K562 (cell line): ENCODE results near the gene EPHA2. TPM values are rescaled to one million over a fixed set of nuclear protein-coding genes. Genes with fewer than 3 reads are reported as not detected.

ENCODE experiments used
- ATAC-seq: fragments of 200-7000 bp; cut with Tn5 transposase; 3 replicates; pipeline ENCODE4 v1.9.1; 2020; ENCODE audit warnings: moderate library complexity
- BruUV-seq: library from RNA; stranded (reverse); fragments of 400-500 nt; replicated peaks from 2 replicates; lab custom pipeline; 2021; lab: Mats Ljungman, UMichigan
- CTCF ChIA-PET: fragments of 300-600 bp; formaldehyde crosslinking; extraction: SDS; loops from one replicate; lab custom pipeline; 2021; ENCODE audit warnings: low intra/inter-chr PET ratio; lab: Yijun Ruan, JAX
- POLR2A ChIA-PET: fragments of 300-600, 350-650 bp; sonication (Branson Sonifier 250); formaldehyde crosslinking; extraction: SDS; loops from one replicate; lab custom pipeline; 2021; ENCODE audit warnings: antibody characterized with exemption, inconsistent platforms; lab: Yijun Ruan, JAX
- DNase-seq, 4 experiments: peaks; one replicate each; pipeline versions ENCODE4 v3.0.0 to v3.0.0-alpha.2; 2011 to 2018; ENCODE audit warnings: low spot score in 3 of 4, mixed read lengths in 3 of 4; ENCODE audit errors: extremely low read depth in 1 of 4
- FAIRE-seq: peaks from 2 replicates; lab custom pipeline; 2011; peaks lifted over from hg19 to GRCh38; lab: Jason Lieb, UNC
- H2AFZ ChIP-seq: 2 replicates; pipeline ENCODE4 v1.6.0; 2011; ENCODE audit warnings: low read depth, low read length, control low read depth, inconsistent platforms
- H3K27ac ChIP-seq: fragments of 200-600 bp; 3 replicates; pipeline ENCODE4 v1.8.0; 2011; ENCODE audit warnings: low read depth, mild to moderate bottlenecking, control low read depth, inconsistent platforms, low read length, moderate library complexity, mixed read lengths; ENCODE audit errors: extremely low read depth
- H3K27me3 ChIP-seq, 2 experiments: fragments of 300-600 bp in 1 of 2; 2 replicates in 1 of 2; 3 replicates in 1 of 2; pipeline versions ENCODE4 v1.6.0 to v1.8.0; 2011; ENCODE audit warnings: inconsistent platforms in 2 of 2, low read length in 2 of 2, mild to moderate bottlenecking in 1 of 2, mixed read lengths in 1 of 2, moderate library complexity in 1 of 2; ENCODE audit not compliant: control insufficient read depth in 2 of 2, insufficient read depth in 2 of 2
- H3K36me3 ChIP-seq: fragments of 300-600 bp; 3 replicates; pipeline ENCODE4 v1.8.0; 2011; ENCODE audit warnings: mild to moderate bottlenecking, low read length, inconsistent platforms; ENCODE audit not compliant: control insufficient read depth, insufficient read depth
- H3K4me1 ChIP-seq, 2 experiments: fragments of 200-600 bp in 1 of 2; replicated peaks in 1 of 2; 2 replicates in 1 of 2; 3 replicates in 1 of 2; pipeline versions ENCODE4 v1.5.1 to v1.8.0; 2011; ENCODE audit warnings: inconsistent platforms in 2 of 2, low read length in 2 of 2, mild to moderate bottlenecking in 1 of 2, mixed read lengths in 1 of 2, moderate library complexity in 1 of 2; ENCODE audit not compliant: control insufficient read depth in 2 of 2, insufficient read depth in 2 of 2
- H3K4me2 ChIP-seq: 2 replicates; pipeline ENCODE4 v1.6.1; 2011; ENCODE audit warnings: low read length, control low read depth, inconsistent platforms, mixed read lengths; ENCODE audit not compliant: insufficient read depth
- H3K4me3 ChIP-seq: fragments of 200-600 bp; sonication (generic), shearing (Covaris generic); 2 replicates; pipeline ENCODE4 v1.5.1; 2016; ENCODE audit warnings: control low read depth, inconsistent platforms
- H3K79me2 ChIP-seq: fragments of 200-600 bp; 3 replicates; pipeline ENCODE4 v1.8.0; 2011; ENCODE audit warnings: low read length, inconsistent platforms; ENCODE audit not compliant: control insufficient read depth, insufficient read depth
- H3K9ac ChIP-seq, 2 experiments: 2 replicates each; pipeline versions ENCODE4 v1.6.0 to v1.6.1; 2011; ENCODE audit warnings: low read depth in 2 of 2, low read length in 2 of 2, control low read depth in 1 of 2, inconsistent platforms in 1 of 2, mild to moderate bottlenecking in 1 of 2, mixed read lengths in 1 of 2; ENCODE audit not compliant: insufficient read depth in 1 of 2
- H3K9me1 ChIP-seq: one replicate; pipeline ENCODE4 v1.6.0; 2011; ENCODE audit warnings: inconsistent platforms, mild to moderate bottlenecking, low read length, moderate library complexity; ENCODE audit not compliant: control insufficient read depth, insufficient read depth
- H3K9me3 ChIP-seq: replicated peaks from 2 replicates; pipeline ENCODE4 v1.5.1; 2011; ENCODE audit warnings: low read depth, low read length, inconsistent platforms; ENCODE audit not compliant: control insufficient read depth, insufficient read depth
- H4K20me1 ChIP-seq: replicated peaks from 2 replicates; pipeline ENCODE4 v1.6.1; 2011; ENCODE audit warnings: low read length, inconsistent platforms, mixed read lengths; ENCODE audit not compliant: control insufficient read depth, insufficient read depth
- ADNP ChIP-seq: fragments of 200-800 bp; sonication (Bioruptor generic); IDR thresholded peaks from 2 replicates; pipeline ENCODE4 v1.6.1; 2016; ENCODE audit warnings: missing genetic modification characterization, missing compliant biosample characterization
- ARID2 ChIP-seq: fragments of 450-650 bp; IDR thresholded peaks from 2 replicates; pipeline ENCODE4 v1.6.1; 2017; ENCODE audit warnings: antibody characterized with exemption, mild to moderate bottlenecking
- BCL6 ChIP-seq: fragments of 250-450 bp; sonication (Bioruptor Pico); IDR thresholded peaks from 2 replicates; pipeline ENCODE4 v1.4.0; 2020
- BRF1 ChIP-seq: IDR thresholded peaks from 3 replicates; pipeline ENCODE4 v1.6.1; 2011; ENCODE audit warnings: borderline replicate concordance, mild to moderate bottlenecking; ENCODE audit not compliant: insufficient read length; ENCODE audit errors: extremely low read depth
- CHD1 ChIP-seq: fragments of 200-600 bp; sonication (generic); IDR thresholded peaks from one replicate; pipeline ENCODE4 v1.6.1; 2012; ENCODE audit warnings: mild to moderate bottlenecking, moderate library complexity, low read length, inconsistent platforms
- HIVEP1 ChIP-seq: fragments of 250-450 bp; sonication (Bioruptor Pico); IDR thresholded peaks from 2 replicates; pipeline ENCODE4 v1.4.0; 2020; ENCODE audit warnings: mild to moderate bottlenecking
- RBM39 ChIP-seq: fragments of 200-400 bp; formaldehyde crosslinking; optimal IDR thresholded peaks from 2 replicates; pipeline ENCODE3; 2018; ENCODE audit warnings: low read depth, low read length
- SP2 ChIP-seq: IDR thresholded peaks from 2 replicates; pipeline ENCODE4 v1.6.1; 2011; ENCODE audit warnings: mild to moderate bottlenecking, low read depth, low read length, moderate library complexity; ENCODE audit not compliant: poor library complexity, severe bottlenecking; ENCODE audit errors: extremely low read depth
- ZNF165 ChIP-seq: fragments of 250-450 bp; sonication (Bioruptor Pico); IDR thresholded peaks from 2 replicates; pipeline ENCODE4 v1.4.0; 2020; ENCODE audit warnings: borderline replicate concordance
- ZNF79 ChIP-seq: fragments of 250-450 bp; sonication (Bioruptor Pico); IDR thresholded peaks from 2 replicates; pipeline ENCODE4 v1.4.0; 2020; ENCODE audit warnings: low read depth, mild to moderate bottlenecking, moderate library complexity
- WGBS: fragments of 100-300 bp; shearing (Covaris generic); methylation state at CpG from one replicate; pipeline ENCODE4 v1.1.6; 2016; ENCODE audit warnings: low coverage, mixed read lengths; ENCODE audit not compliant: insufficient coverage; ENCODE audit errors: missing lambda C conversion rate; 5-methylcytosine and 5-hydroxymethylcytosine counted together
- in situ Hi-C: fragments of 300-500 bp; cut with MboI; formaldehyde crosslinking; loops from 4 replicates; pipeline ENCODE4 v1.15.0; 2018; ENCODE audit warnings: inconsistent platforms, mixed read lengths
- intact Hi-C: fragments of 100-400 bp; cut with micrococcal nuclease; formaldehyde crosslinking; loops from 2 replicates; pipeline ENCODE4 v1.14.2; 2022
- polyA plus RNA-seq, 8 experiments: library from polyadenylated mRNA; depleted of rRNA in 4 of 8; stranded (reverse) in 5 of 8; unstranded in 3 of 8; fragments of >200 nt; fragmentation: Nextera tagmentation in 2 of 8; fragmentation: Illumina TruSeq in 1 of 8; extraction: Ambion mirVana in 2 of 8; extraction: Trizol in 1 of 8; gene quantifications; 2 replicates each; pipeline versions ENCODE4 v1.2.1 to v1.2.3, GENCODE V29; 2011 to 2014; ENCODE audit warnings: inconsistent platforms in 1 of 8, missing spikeins in 1 of 8
- total RNA-seq, 7 experiments: library from RNA; depleted of rRNA in 6 of 7; stranded (reverse); fragments of >200 nt in 6 of 7; fragmentation: Illumina TruSeq in 2 of 7; extraction: Trizol in 2 of 7; gene quantifications; 2 replicates each; pipeline versions ENCODE4 v1.2.1 to v1.2.3, GENCODE V29; 2011 to 2021; ENCODE audit warnings: low replicate concordance in 1 of 7
- TF ChIP-seq, protein P1 (sequence below): fragments of 450-650 bp; IDR thresholded peaks from 2 replicates; pipeline ENCODE4 v1.6.1; 2017; ENCODE audit warnings: antibody characterized with exemption, mild to moderate bottlenecking
- TF ChIP-seq, protein P2 (sequence below): fragments of 150-350 bp; IDR thresholded peaks from 2 replicates; pipeline ENCODE4 v1.6.1; 2014; ENCODE audit warnings: low read depth, mild to moderate bottlenecking, low read length, borderline replicate concordance

Gene EPHA2
- total and polyA plus RNA-seq, 9 of the 15 experiments (the other 6 are each of a cell fraction or from before 2014, with no cell fraction given) = 0.04 to 0.40 (median 0.07) TPM; not detected in 4

DNA sequence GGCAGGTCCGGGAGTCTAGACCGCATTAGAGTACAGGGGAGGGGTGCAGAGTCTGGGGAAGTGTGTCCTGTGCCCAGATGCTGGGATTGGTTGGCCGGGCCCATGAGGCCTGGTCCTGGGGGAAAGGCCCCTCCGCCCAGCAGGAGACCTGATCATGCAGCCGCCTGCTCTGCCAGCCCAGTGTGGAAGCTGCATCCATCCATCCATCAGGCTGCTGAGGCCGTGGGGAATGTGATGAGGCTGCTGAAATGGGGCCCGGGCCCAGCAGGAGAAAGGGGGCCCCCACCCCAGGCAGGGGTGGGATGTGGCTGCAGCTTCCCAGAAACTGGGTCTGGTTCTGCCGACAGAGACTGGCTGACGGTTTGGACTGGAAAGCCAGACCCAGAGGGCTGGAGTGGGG is 37.2 kb downstream of the EPHA2 start:
- TF ChIP-seq ADNP (tag) (no peak), BRF1 (no peak), RBM39 (no peak), ZNF165 (CRISPR knock-in tag) (no peak), ARID2 (no peak), ZNF79 (no peak), BCL6 (CRISPR knock-in tag) (no peak), CHD1 (no peak), SP2 (no peak), HIVEP1 (CRISPR knock-in tag) (no peak)
- TF ChIP-seq, protein P1, sequence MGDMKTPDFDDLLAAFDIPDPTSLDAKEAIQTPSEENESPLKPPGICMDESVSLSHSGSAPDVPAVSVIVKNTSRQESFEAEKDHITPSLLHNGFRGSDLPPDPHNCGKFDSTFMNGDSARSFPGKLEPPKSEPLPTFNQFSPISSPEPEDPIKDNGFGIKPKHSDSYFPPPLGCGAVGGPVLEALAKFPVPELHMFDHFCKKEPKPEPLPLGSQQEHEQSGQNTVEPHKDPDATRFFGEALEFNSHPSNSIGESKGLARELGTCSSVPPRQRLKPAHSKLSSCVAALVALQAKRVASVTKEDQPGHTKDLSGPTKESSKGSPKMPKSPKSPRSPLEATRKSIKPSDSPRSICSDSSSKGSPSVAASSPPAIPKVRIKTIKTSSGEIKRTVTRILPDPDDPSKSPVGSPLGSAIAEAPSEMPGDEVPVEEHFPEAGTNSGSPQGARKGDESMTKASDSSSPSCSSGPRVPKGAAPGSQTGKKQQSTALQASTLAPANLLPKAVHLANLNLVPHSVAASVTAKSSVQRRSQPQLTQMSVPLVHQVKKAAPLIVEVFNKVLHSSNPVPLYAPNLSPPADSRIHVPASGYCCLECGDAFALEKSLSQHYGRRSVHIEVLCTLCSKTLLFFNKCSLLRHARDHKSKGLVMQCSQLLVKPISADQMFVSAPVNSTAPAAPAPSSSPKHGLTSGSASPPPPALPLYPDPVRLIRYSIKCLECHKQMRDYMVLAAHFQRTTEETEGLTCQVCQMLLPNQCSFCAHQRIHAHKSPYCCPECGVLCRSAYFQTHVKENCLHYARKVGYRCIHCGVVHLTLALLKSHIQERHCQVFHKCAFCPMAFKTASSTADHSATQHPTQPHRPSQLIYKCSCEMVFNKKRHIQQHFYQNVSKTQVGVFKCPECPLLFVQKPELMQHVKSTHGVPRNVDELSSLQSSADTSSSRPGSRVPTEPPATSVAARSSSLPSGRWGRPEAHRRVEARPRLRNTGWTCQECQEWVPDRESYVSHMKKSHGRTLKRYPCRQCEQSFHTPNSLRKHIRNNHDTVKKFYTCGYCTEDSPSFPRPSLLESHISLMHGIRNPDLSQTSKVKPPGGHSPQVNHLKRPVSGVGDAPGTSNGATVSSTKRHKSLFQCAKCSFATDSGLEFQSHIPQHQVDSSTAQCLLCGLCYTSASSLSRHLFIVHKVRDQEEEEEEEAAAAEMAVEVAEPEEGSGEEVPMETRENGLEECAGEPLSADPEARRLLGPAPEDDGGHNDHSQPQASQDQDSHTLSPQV = no peak
- TF ChIP-seq, protein P2, sequence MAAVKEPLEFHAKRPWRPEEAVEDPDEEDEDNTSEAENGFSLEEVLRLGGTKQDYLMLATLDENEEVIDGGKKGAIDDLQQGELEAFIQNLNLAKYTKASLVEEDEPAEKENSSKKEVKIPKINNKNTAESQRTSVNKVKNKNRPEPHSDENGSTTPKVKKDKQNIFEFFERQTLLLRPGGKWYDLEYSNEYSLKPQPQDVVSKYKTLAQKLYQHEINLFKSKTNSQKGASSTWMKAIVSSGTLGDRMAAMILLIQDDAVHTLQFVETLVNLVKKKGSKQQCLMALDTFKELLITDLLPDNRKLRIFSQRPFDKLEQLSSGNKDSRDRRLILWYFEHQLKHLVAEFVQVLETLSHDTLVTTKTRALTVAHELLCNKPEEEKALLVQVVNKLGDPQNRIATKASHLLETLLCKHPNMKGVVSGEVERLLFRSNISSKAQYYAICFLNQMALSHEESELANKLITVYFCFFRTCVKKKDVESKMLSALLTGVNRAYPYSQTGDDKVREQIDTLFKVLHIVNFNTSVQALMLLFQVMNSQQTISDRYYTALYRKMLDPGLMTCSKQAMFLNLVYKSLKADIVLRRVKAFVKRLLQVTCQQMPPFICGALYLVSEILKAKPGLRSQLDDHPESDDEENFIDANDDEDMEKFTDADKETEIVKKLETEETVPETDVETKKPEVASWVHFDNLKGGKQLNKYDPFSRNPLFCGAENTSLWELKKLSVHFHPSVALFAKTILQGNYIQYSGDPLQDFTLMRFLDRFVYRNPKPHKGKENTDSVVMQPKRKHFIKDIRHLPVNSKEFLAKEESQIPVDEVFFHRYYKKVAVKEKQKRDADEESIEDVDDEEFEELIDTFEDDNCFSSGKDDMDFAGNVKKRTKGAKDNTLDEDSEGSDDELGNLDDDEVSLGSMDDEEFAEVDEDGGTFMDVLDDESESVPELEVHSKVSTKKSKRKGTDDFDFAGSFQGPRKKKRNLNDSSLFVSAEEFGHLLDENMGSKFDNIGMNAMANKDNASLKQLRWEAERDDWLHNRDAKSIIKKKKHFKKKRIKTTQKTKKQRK = no peak
- H4K20me1 ChIP-seq = no peaks in the 10 kb centered on the region
- ChIA-PET POLR2A (interaction anchor here (1.0 to 1.3 kb wide), 3 partner anchors 23 to 88 kb away, joined by 3 to 4 read pairs (median 3); no protein-coding TSS in a partner anchor), CTCF (no interaction called here)
- H3K9me1 ChIP-seq = no peaks in the 10 kb centered on the region
- no peaks in the 10 kb centered on the region for H3K36me3 ChIP-seq
- 52% methylated on average over 9 of the region's 9 CpGs for WGBS
- H3K9ac ChIP-seq = peak overlapping the region in 1 of 2 experiments; percentile 6; a peak in 1 of 4 replicates
- DNase-seq (no peak), ATAC-seq (no peak), FAIRE-seq (no peak)
- H3K4me3 ChIP-seq = no peak overlapping the region
- no peak overlapping the region for H3K27ac ChIP-seq
- H3K9me3 ChIP-seq = no peaks in the 10 kb centered on the region
- no peak overlapping the region for H2AFZ ChIP-seq
- no TSS peak for BruUV-seq
- peaks cover 6 to 38% of the 10 kb centered on the region in 2 experiments; a peak in 4 of 5 replicates for H3K4me1 ChIP-seq
- intact Hi-C loops = no loop called here
- in situ Hi-C loops = no loop called here
- no peaks in the 10 kb centered on the region for H3K27me3 ChIP-seq
- no peak overlapping the region for H3K4me2 ChIP-seq
- no peaks in the 10 kb centered on the region for H3K79me2 ChIP-seq
